Cardiac fibroblast (primary cell): ENCODE data around the gene TSPAN17.

Source experiments
- DNase-seq, 2 donors: peaks; one replicate each; pipeline versions ENCODE4 v3.0.0 to v3.0.0-alpha.2; 2010; ENCODE audit warnings: low read depth in 2 of 2
- H3K4me3 ChIP-seq, 2 donors: replicated peaks in 1 of 2; 1 replicate in 1 of 2; 2 replicates in 1 of 2; pipeline ENCODE4 v1.5.1; 2011; ENCODE audit warnings: low read depth in 2 of 2, low read length in 2 of 2, mild to moderate bottlenecking in 2 of 2, moderate library complexity in 1 of 2
- CTCF ChIP-seq: IDR thresholded peaks from one replicate; pipeline ENCODE4 v1.5.1; 2011; ENCODE audit warnings: low read depth, mild to moderate bottlenecking, low read length, inconsistent platforms

TSPAN17 gene

GRCh38 chr5:176653401-176654385 is 6.4 kb downstream of the TSPAN17 start:
- no peak overlapping the region for H3K4me3 ChIP-seq
- DNase-seq, result no peak

GRCh38 chr5:176654856-176655255 is 7.6 kb downstream of the TSPAN17 start:
- TF ChIP-seq CTCF, result no peak
- H3K4me3 ChIP-seq, result no peak overlapping the region
- DNase-seq, result no peak

More at GRCh38 chr5:176653401-176654385, 6.4 kb downstream of the TSPAN17 start:
- no peak for TF ChIP-seq CTCF

DNA sequence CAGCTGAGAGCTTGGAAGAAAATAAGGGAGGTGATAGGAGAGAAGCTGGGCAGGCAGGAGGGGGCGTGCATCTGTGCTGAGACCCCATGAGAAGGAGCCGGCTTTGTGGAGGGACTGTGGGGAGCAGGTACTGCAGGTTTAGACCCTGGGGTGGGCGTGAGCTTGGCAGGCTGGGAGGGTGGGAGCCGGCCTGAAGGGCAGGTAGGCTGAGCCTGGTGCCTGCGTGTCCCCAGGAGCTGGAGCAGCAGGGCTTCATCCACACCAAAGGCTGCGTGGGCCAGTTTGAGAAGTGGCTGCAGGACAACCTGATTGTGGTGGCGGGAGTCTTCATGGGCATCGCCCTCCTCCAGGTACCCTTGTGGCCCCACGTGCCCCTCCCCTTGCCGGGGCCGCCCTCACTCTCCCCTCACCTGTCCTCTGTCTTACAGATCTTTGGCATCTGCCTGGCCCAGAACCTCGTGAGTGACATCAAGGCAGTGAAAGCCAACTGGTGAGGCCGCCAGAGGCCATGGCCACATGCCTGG is 9.2 kb downstream of the TSPAN17 start:
- no peak for TF ChIP-seq CTCF
- no peak for DNase-seq
- no peak overlapping the region for H3K4me3 ChIP-seq

DNA sequence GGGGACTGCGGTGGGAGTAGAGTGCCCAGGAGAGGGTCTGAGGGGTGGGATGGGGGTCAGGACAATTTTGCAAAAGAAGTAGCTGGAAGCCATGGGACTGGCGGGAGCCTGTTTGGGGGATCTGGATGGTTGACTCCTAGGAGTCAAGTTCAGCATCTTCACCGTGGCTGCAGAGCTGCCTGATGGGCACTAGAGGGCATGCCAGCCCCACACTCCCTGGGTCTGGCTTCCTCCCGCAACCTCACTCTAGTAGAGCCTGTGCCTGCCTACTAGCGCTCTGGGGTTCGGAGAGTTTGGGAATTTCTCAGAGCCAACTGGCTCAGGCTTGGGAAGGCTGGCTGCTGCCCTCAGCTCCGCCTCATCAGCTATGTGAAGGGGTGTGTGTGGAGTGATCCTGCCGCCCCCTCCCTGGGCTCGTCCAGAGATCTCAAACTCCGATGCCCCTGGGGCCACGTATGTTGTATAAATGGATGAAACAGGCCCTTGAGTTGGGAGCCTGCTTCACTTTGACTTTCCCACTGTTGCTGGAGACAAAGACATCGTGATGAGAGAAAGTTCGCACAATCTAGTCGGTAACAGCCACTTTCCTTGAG is 10.8 kb downstream of the TSPAN17 start:
- H3K4me3 ChIP-seq, result no peak overlapping the region
- TF ChIP-seq CTCF, result peak; percentile 92
- DNase-seq, result peak; percentile 72 to 77

- DNase-seq, result peak in 1 of 2 donors; percentile 24
- no peak for TF ChIP-seq CTCF
- H3K4me3 ChIP-seq, result no peak overlapping the region
Observed at GRCh38 chr5:176658817-176659511, 11.7 kb downstream of the TSPAN17 start.

DNA sequence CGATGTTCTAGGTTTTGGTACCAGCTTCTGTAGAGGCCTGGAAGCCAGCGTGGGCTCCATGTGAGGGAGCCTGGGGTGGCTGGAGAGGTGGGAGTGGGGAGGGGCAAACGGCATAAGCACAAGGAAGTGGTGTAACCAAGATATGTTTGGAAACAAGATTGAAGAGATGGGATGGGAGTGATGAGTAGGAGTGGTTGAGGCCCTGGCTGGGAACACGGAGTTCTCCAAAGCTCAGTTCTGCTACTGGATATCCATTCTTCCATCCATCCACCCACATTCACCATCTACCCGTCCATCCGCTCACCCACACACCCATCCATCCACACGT is 12.2 kb downstream of the TSPAN17 start:
- TF ChIP-seq CTCF, result no peak
- no peak overlapping the region for H3K4me3 ChIP-seq

More for the DNA sequence above, 12.2 kb downstream of the TSPAN17 start:
- no peak for DNase-seq
